ENCODE data around the gene TIMP1. TPM values are rescaled to one million over a fixed set of nuclear protein-coding genes. Genes with fewer than 3 reads are reported as not detected.
A peak's percentile ranks its signal among the peaks of the same experiment; 100 is the strongest.
"Not testable (repeated sequence)": the region's sequence is repeated elsewhere in the genome, so short reads cannot be mapped to it uniquely, and the experiment has no call there.

Gene TIMP1
- total RNA-seq, 1 donor: 331 TPM

- no peak for DNase-seq (ENCODE audit: low read depth)
- no peak overlapping the region for H3K4me3 ChIP-seq (ENCODE audit: low read depth, low read length)
- TF ChIP-seq CTCF (IDR thresholded peaks at IDR 0.05; ENCODE audit: insufficient read depth, low read depth, low read length): no peak
Observed at GRCh38 chrX:47597222-47597621, 15.0 kb downstream of the TIMP1 start.

- not testable (repeated sequence) for H3K4me3 ChIP-seq (ENCODE audit: low read depth, low read length); DNase-seq (ENCODE audit: low read depth)
Observed at GRCh38 chrX:47603125-47603524, 20.9 kb downstream of the TIMP1 start.

GRCh38 chrX:47605024-47605423, 22.8 kb downstream of the TIMP1 start:
- TF ChIP-seq CTCF (IDR thresholded peaks at IDR 0.05; ENCODE audit: insufficient read depth, low read depth, low read length): no peak
- no peak for DNase-seq (ENCODE audit: low read depth)
- no peak overlapping the region for H3K4me3 ChIP-seq (ENCODE audit: low read depth, low read length)

- peak; percentile 77 for DNase-seq (ENCODE audit: low read depth)
- H3K4me3 ChIP-seq (ENCODE audit: low read depth, low read length): no peak overlapping the region
- no peak for TF ChIP-seq CTCF (IDR thresholded peaks at IDR 0.05; ENCODE audit: insufficient read depth, low read depth, low read length)
Observed at GRCh38 chrX:47607091-47607490, 24.9 kb downstream of the TIMP1 start.

GRCh38 chrX:47608130-47608810, 26.0 kb downstream of the TIMP1 start:
- DNase-seq (ENCODE audit: low read depth): no peak
- H3K4me3 ChIP-seq (ENCODE audit: low read depth, low read length): no peak overlapping the region
- TF ChIP-seq CTCF (IDR thresholded peaks at IDR 0.05; ENCODE audit: insufficient read depth, low read depth, low read length): no peak

GRCh38 chrX:47610511-47610910, 28.3 kb downstream of the TIMP1 start:
- DNase-seq (ENCODE audit: low read depth): no peak
- TF ChIP-seq CTCF (IDR thresholded peaks at IDR 0.05; ENCODE audit: insufficient read depth, low read depth, low read length): no peak
- H3K4me3 ChIP-seq (ENCODE audit: low read depth, low read length): no peak overlapping the region

- DNase-seq (ENCODE audit: low read depth): peak; percentile 8
- TF ChIP-seq CTCF (IDR thresholded peaks at IDR 0.05; ENCODE audit: insufficient read depth, low read depth, low read length): no peak
- H3K4me3 ChIP-seq (ENCODE audit: low read depth, low read length): no peak overlapping the region
Observed at GRCh38 chrX:47611489-47611888, 29.3 kb downstream of the TIMP1 start.
